Large intestine (tissue), 12 donors: ENCODE results near the gene KIAA1958. TPM values are rescaled to one million over a fixed set of nuclear protein-coding genes. Genes with fewer than 3 reads are reported as not detected.

Experiments used
- DNase-seq, 2 donors: peaks; one replicate each; pipeline versions ENCODE4 v3.0.0 to v3.0.0-alpha.2; 2013
- H3K27ac ChIP-seq: one replicate; pipeline ENCODE4 v1.5.1; 2013; ENCODE audit warnings: low read length
- H3K27me3 ChIP-seq: 2 replicates; pipeline ENCODE4 v1.6.1; 2013; ENCODE audit warnings: low read length; ENCODE audit not compliant: control insufficient read depth, insufficient read depth
- H3K36me3 ChIP-seq: 2 replicates; pipeline ENCODE4 v1.6.1; 2013; ENCODE audit warnings: low read length; ENCODE audit not compliant: control insufficient read depth, insufficient read depth
- H3K4me1 ChIP-seq: one replicate; pipeline ENCODE4 v1.6.1; 2013; ENCODE audit warnings: low read length; ENCODE audit not compliant: control insufficient read depth, insufficient read depth
- H3K4me3 ChIP-seq: one replicate; pipeline ENCODE4 v1.5.1; 2013; ENCODE audit warnings: low read length
- H3K9me3 ChIP-seq: one replicate; pipeline ENCODE4 v1.6.1; 2013; ENCODE audit warnings: mild to moderate bottlenecking, low read depth, low read length, moderate library complexity; ENCODE audit not compliant: control insufficient read depth
- WGBS: methylation state at CpG from one replicate; pipeline ENCODE4 v1.1.5; 2013; ENCODE audit warnings: low lambda C conversion rate; ENCODE audit not compliant: insufficient coverage; 5-methylcytosine and 5-hydroxymethylcytosine counted together
- long read RNA-seq, 11 donors: transcript quantifications; one replicate each; lab custom pipeline, GENCODE V29; 2026
- polyA plus RNA-seq: library from polyadenylated mRNA; unstranded; fragments of 120-200 nt; gene quantifications from one replicate; pipeline ENCODE4 v1.2.1, GENCODE V29; 2013

The KIAA1958 gene, protein sequence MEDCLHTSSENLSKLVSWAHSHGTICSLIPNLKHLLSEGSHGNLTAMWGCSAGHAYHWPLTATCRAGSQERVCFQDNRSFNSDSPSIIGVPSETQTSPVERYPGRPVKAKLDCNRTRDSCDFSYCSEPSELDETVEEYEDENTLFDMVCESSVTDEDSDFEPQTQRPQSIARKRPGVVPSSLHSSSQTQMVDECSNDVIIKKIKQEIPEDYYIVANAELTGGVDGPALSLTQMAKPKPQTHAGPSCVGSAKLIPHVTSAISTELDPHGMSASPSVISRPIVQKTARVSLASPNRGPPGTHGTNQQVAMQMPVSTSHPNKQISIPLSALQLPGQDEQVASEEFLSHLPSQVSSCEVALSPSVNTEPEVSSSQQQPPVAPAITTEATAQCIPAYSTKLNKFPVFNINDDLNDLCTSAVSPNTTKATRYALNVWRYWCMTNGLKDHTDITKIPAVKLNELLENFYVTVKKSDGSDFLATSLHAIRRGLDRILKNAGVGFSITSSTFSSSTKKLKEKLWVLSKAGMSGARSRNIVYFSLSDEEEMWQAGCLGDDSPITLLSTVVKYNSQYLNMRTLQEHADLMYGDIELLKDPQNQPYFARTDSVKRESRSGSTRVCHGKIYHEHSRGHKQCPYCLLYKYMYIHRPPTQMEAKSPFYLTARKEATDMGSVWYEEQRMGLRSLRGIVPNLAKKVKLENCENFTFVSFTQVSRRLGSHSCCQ
- polyA plus RNA-seq = 8.9 TPM
- long read RNA-seq, donor 1, partial matches to known transcripts = 0 of 1 reads
- long read RNA-seq, donor 1, other reads (novel, unspliced or antisense) = 0 of 1 reads
- long read RNA-seq, donor 2, full-length matches to known transcripts = 1 of 27 reads
- long read RNA-seq, donor 2, partial matches to known transcripts = 21 of 27 reads
- long read RNA-seq, donor 2, other reads (novel, unspliced or antisense) = 5 of 27 reads
- long read RNA-seq, donor 3 = 0 reads
- long read RNA-seq, donor 4 = 0 reads
- long read RNA-seq, donor 5 = 0 reads
- long read RNA-seq, donor 6, full-length matches to known transcripts = 1 of 1 reads
- long read RNA-seq, donor 6, partial matches to known transcripts = 0 of 1 reads
- long read RNA-seq, donor 6, other reads (novel, unspliced or antisense) = 0 of 1 reads
- long read RNA-seq, donor 7, full-length matches to known transcripts = 2 of 2 reads
- long read RNA-seq, donor 7, partial matches to known transcripts = 0 of 2 reads
- long read RNA-seq, donor 7, other reads (novel, unspliced or antisense) = 0 of 2 reads
- long read RNA-seq, donor 8, full-length matches to known transcripts = 1 of 1 reads
- long read RNA-seq, donor 8, partial matches to known transcripts = 0 of 1 reads
- long read RNA-seq, donor 8, other reads (novel, unspliced or antisense) = 0 of 1 reads
- long read RNA-seq, donor 9, full-length matches to known transcripts = 1 of 1 reads
- long read RNA-seq, donor 9, partial matches to known transcripts = 0 of 1 reads
- long read RNA-seq, donor 9, other reads (novel, unspliced or antisense) = 0 of 1 reads
- long read RNA-seq, donor 10, full-length matches to known transcripts = 3 of 3 reads
- long read RNA-seq, donor 10, partial matches to known transcripts = 0 of 3 reads
- long read RNA-seq, donor 10, other reads (novel, unspliced or antisense) = 0 of 3 reads
- long read RNA-seq, donor 11 = 0 reads

DNA sequence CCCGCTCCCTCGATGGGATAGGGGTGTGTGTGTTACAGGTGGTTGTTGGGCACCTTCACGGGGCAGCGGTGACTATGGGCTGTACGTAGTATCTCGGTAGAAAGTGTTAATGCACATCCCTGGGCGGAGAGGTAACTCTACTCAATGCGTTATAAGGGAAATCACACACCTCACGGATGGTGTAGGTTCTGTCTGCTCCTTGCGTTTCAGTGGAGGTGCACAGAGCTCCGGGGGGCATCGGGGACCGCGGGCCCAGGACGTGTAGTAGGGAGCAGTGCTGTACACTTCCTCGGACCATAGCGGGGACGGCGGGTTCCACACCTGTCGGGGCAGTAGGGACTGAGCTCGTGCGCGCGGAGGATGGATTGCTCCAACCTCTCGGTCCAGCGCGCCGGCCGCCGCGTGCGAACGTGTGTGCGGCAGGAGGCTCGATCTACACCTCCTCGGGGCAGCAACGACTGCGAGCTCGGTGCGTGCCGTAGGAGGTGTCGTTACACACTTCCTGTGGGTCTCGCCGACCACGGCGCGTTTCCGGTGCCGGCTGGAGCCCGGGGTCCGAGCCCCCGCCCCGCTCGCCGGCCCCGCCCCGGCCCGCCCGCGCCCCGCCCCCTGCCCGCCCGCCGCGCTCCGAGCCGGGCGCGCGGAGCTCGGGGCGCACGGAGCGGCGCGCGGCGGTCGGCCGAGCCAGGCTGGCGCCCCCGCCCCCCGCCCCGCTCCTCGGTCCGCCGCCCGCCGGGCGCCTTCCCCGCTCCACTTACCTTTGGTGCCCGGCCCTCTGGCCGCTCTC, at the start of gene KIAA1958:
Gene KIAA1958, plus strand, starts transcription at position 607 of the 787 bp plus-strand sequence. CDS start 87,254 bp downstream, outside the sequence.
- Histone ChIP-seq H3K27ac (peak within 1 kb of the TSS; percentile 76), H3K4me1 (peaks cover 11% of the 10 kb centered on the region), H3K4me3 (peak within 1 kb of the TSS; percentile 91), H3K36me3 (no peaks in the 10 kb centered on the region), H3K9me3 (no peaks in the 10 kb centered on the region), H3K27me3 (no peaks in the 10 kb centered on the region)
- no CpG with 5 or more reads among the region's 93 CpGs for WGBS
- peak; percentile 83 to 90 for DNase-seq

DNA sequence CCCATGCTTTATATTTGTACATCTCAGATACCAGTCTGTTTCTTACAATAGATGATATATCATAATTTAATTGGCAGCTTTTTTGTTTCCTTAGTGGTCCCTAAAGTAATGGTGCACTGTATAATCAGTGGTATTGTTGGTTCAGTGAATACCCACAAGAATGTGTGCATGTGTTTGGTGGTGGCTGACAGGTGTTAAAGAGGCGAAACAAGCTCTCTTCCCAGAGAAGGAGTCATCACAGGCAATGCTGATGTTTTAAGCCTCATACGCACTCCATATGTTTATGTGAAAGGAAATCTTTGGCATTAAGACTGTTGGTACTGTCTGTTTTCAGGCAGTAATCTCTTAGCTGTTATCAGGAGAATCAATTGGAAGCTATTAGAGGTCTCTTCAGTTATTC, 49.2 kb upstream of the KIAA1958 start:
- Histone ChIP-seq H3K9me3 (no peaks in the 10 kb centered on the region), H3K4me1 (peaks cover 6% of the 10 kb centered on the region), H3K4me3 (no peak overlapping the region), H3K27ac (no peak overlapping the region), H3K36me3 (peaks cover 12% of the 10 kb centered on the region), H3K27me3 (no peaks in the 10 kb centered on the region)
- no CpG with 5 or more reads among the region's 2 CpGs for WGBS
- no peak for DNase-seq

DNA sequence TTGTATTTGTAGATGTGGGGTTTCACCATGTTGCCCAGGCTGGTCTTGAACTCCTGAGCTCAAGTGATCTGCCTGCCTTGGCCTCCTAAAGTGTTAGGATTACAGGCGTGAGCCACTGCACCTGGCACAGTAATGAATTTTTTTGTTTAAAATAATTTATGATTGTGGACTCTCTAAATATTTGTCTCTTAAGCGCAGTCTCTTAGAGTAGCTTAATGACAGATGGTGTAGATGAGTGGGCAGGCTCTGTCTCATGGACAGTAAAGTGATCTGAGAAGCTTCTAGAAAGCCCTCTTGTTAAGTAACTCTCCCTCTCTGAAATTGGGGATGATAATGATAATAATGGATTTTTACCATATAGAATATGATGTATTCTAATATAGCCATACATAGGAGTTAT, 47.5 kb upstream of the KIAA1958 start:
- peaks cover 6% of the 10 kb centered on the region for H3K36me3 ChIP-seq
- DNase-seq = no peak
- WGBS = no CpG with 5 or more reads among the region's 2 CpGs
- peaks cover 6% of the 10 kb centered on the region for H3K4me1 ChIP-seq
- H3K9me3 ChIP-seq = no peaks in the 10 kb centered on the region
- no peak overlapping the region for H3K4me3 ChIP-seq
- H3K27me3 ChIP-seq = no peaks in the 10 kb centered on the region
- H3K27ac ChIP-seq = no peak overlapping the region

DNA sequence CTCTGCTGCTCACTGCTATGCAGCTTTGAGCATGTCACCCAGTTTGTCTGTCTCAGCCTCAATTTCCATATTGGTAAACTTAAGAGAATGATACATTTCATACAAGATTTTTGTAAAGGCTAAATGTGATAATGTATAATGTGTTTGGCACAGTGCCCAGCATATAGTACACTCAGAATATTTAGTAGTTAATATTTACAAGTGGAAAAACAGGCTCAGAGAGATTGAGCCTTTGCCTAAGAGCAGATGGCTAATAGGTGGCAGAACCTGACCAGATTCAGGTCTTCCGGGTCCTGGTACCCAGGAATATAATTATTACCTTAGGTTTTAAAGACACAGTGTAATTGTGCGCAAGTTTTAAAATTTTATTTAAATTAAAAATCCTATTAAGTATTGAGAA, 46.8 kb upstream of the KIAA1958 start:
- peaks cover 6% of the 10 kb centered on the region for H3K4me1 ChIP-seq
- 67% methylated on average over 1 of the region's 2 CpGs for WGBS
- H3K27me3 ChIP-seq = no peaks in the 10 kb centered on the region
- no peak overlapping the region for H3K27ac ChIP-seq
- peaks cover 9% of the 10 kb centered on the region for H3K36me3 ChIP-seq
- no peak overlapping the region for H3K4me3 ChIP-seq
- DNase-seq = peak in 1 of 2 donors; percentile 54
- no peaks in the 10 kb centered on the region for H3K9me3 ChIP-seq

DNA sequence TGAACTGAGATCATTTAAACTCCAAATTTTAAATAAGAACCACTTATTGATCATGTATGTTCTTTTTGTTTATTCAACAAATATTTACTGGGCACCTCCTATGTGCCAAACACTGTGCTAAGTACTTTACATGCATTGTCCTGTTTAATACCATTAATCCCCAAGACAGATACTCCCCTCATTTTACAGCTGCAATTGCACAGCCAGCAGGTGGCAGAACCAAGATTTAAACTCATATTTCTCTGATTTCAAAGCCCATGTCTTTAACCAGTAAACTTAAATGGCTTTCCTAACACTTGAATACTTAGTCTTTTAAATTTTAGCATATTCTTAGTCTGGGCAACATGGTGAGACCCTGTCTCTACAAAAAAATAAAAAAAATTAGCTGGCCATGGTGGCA, 43.4 kb upstream of the KIAA1958 start:
- peaks cover 6% of the 10 kb centered on the region for H3K4me1 ChIP-seq
- peaks cover 14% of the 10 kb centered on the region for H3K36me3 ChIP-seq
- no peaks in the 10 kb centered on the region for H3K9me3 ChIP-seq
- peak; percentile 8 to 16 for DNase-seq
- H3K27me3 ChIP-seq = no peaks in the 10 kb centered on the region
- H3K4me3 ChIP-seq = no peak overlapping the region
- H3K27ac ChIP-seq = no peak overlapping the region

DNA sequence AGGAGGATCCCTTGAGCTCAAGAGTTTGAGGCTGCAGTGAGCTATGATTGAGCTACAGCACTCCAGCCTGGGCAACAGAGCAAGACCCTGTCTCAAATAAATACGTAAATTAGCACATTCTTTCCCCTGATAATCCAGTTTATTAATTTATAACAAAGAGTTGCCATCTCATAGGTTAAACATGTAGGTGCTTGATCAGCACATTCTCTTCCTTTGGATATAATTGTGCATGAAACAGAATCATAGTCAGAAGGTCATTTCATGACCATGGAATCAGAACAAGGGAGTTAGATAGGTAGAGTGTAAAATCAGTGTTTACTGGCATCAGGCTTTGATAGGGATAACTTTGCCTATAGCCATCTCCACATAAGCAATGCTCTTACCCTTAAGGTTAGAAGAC, 43.0 kb upstream of the KIAA1958 start:
- H3K27me3 ChIP-seq = no peaks in the 10 kb centered on the region
- peaks cover 6% of the 10 kb centered on the region for H3K4me1 ChIP-seq
- no peak overlapping the region for H3K4me3 ChIP-seq
- DNase-seq = no peak
- peaks cover 14% of the 10 kb centered on the region for H3K36me3 ChIP-seq
- H3K27ac ChIP-seq = no peak overlapping the region
- no CpG with 5 or more reads among the region's 1 CpG for WGBS
- H3K9me3 ChIP-seq = no peaks in the 10 kb centered on the region

DNA sequence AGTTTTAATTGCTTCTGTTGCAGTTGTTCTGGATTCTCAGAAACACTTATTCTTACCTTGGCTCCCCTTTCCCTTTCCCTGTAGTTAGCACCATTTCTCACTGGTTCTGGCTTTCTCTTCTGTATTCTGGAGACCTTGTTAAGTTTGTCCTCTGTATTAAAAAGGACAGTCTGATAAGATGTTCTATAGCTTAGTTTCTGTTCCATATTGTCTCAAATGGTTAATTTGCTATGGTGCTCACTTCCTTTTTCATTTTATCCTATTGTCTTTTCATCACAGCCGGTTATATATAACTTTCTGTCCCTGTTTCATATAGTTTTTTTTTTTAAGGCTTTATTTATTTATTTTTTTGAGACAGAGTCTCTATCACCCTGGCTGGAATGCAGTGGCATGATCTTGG, 41.4 kb upstream of the KIAA1958 start:
- no peaks in the 10 kb centered on the region for H3K9me3 ChIP-seq
- WGBS = no CpG with 5 or more reads among the region's 1 CpG
- DNase-seq = no peak
- no peak overlapping the region for H3K27ac ChIP-seq
- peaks cover 3% of the 10 kb centered on the region for H3K4me1 ChIP-seq
- no peak overlapping the region for H3K4me3 ChIP-seq
- no peaks in the 10 kb centered on the region for H3K27me3 ChIP-seq
- H3K36me3 ChIP-seq = peaks cover 14% of the 10 kb centered on the region

DNA sequence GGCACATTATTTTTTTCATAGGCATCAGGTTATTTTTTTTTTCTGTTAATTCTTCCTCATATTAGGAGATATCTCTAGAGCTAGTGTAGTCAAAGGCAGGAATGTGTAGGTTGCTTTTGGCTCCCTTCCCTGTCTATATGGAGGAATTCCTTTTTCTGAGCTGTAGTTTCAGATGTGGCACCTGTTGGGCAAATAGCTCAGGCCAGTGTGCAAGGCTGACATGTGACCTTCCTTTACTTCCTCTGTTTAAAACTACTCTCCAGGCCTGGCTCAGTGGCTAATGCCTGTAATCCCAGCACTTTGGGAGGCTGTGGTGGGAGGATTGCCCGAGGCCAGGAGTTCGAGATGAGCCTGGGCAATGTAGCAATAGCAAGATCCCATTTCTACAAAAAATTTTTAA, 40.5 kb upstream of the KIAA1958 start:
- DNase-seq = no peak
- WGBS = no CpG with 5 or more reads among the region's 2 CpGs

DNA sequence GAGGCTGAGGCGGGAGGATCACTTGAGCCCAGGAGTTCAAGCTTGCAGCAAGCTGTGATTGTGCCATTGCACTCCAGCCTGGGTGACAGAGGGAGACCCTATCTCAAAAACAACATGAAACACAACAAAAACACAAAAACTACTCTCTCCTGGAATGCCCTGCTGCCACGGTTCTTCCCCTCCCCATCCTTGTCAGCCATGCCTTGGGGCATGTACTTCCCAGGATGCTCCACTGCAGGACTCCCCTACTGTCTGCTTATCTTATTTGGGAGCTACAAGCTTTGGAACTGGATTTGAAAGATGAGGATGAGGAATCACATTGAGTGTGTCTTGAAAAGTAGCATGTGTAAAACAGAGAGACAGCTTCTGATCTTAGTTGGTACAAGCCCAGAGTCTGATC, 40.1 kb upstream of the KIAA1958 start:
- Histone ChIP-seq H3K4me1 (no peaks in the 10 kb centered on the region), H3K27me3 (no peaks in the 10 kb centered on the region), H3K4me3 (no peak overlapping the region), H3K27ac (no peak overlapping the region), H3K36me3 (peaks cover 11% of the 10 kb centered on the region), H3K9me3 (no peaks in the 10 kb centered on the region)
- no CpG with 5 or more reads among the region's 2 CpGs for WGBS
- DNase-seq = no peak

More for the DNA sequence above, 40.5 kb upstream of the KIAA1958 start:
- no peaks in the 10 kb centered on the region for H3K27me3 ChIP-seq
- no peak overlapping the region for H3K27ac ChIP-seq
- no peaks in the 10 kb centered on the region for H3K4me1 ChIP-seq
- H3K9me3 ChIP-seq = no peaks in the 10 kb centered on the region
- no peak overlapping the region for H3K4me3 ChIP-seq
- peaks cover 13% of the 10 kb centered on the region for H3K36me3 ChIP-seq
